ENCODE results near the gene ZNF473.
A peak's percentile ranks its signal among the peaks of the same experiment; 100 is the strongest.

The ZNF473 gene

DNA sequence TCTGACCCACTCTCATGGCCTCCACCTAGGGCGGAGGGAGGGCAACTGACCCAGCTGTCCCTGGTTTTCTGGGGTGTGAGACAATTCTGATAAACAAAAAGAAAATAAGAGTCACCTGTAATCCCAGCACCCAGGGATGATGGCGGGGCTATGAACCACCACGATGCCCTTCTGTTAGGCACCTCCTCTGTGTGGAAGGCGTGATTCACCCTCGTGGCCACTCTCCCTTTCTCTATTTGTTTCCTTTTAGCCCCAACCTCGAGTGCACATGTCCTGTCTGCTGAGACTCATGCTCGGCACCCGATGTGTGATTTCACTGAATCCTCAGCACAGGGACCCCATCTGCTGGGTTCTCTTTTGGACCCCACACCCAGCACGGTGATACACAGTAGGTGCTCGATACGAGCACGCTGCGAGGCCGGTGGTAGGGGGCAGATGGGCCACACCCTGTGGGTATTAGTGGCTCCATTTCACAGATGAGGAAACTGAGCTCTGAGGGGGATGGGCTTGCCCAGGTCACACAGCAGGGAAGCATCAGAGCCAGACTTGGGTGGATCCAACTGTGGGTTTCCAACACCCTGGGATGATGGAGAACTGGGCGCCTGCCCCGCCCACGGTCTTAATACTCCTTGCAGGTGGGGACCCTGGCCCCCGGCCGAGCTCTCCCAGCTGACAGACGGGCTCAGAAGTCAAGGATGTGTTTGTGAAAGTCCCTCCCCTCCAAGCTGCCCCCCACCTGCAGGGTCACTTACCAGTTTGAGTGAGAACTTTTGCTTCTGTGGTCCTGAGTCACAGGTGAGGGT, 25.6 kb upstream of the ZNF473 start:
- H3K4me3 ChIP-seq (ENCODE audit: low read depth, low read length), result no peak overlapping the region
- TF ChIP-seq POLR2A (IDR thresholded peaks at IDR 0.05; ENCODE audit: extremely low read depth, insufficient read length) (no peak), MYC (IDR thresholded peaks at IDR 0.05; ENCODE audit: low read depth, low read length) (no peak)
- TF ChIP-seq, protein P1, sequence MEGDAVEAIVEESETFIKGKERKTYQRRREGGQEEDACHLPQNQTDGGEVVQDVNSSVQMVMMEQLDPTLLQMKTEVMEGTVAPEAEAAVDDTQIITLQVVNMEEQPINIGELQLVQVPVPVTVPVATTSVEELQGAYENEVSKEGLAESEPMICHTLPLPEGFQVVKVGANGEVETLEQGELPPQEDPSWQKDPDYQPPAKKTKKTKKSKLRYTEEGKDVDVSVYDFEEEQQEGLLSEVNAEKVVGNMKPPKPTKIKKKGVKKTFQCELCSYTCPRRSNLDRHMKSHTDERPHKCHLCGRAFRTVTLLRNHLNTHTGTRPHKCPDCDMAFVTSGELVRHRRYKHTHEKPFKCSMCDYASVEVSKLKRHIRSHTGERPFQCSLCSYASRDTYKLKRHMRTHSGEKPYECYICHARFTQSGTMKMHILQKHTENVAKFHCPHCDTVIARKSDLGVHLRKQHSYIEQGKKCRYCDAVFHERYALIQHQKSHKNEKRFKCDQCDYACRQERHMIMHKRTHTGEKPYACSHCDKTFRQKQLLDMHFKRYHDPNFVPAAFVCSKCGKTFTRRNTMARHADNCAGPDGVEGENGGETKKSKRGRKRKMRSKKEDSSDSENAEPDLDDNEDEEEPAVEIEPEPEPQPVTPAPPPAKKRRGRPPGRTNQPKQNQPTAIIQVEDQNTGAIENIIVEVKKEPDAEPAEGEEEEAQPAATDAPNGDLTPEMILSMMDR (IDR thresholded peaks at IDR 0.05; ENCODE audit: low read depth, low read length), result no peak
- TF ChIP-seq, protein P2, sequence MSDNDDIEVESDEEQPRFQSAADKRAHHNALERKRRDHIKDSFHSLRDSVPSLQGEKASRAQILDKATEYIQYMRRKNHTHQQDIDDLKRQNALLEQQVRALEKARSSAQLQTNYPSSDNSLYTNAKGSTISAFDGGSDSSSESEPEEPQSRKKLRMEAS (IDR thresholded peaks at IDR 0.05; ENCODE audit: low read depth, low read length), result no peak
- DNase-seq (ENCODE audit: low read depth), result no peak

DNA sequence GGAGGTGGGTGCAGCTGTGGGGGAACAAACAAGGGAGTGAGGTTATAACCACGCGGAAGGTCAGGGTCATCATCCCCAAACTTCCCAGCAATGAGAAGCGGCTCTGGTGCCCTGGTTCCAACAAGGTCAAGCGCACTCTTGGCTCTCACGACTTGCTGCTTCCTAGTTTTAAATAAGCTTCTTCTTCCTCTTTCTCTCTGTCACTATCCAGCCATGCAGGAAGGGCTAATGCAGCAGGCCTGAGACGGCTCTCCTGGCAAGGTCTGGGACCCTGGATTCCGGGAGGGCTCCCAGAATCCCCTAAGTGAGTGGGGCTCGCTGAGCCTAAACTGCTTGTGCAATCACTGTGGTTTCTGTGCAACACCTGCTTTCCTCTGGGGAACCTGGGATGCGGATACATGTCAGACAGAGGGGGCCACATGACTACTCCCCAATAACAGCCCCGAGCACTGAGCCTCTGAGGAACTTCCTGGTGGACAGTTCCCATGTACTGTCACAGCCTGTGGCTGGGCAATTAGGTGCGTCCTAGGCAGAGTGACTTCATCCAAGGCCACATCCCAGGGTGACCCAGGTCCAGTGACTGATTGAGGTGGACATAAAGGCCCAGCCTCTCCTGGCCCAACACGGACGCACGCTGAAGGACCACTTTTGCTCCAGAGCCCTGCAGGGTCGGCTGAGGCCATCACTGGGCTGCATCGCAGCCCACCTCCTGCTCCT, 24.8 kb upstream of the ZNF473 start:
- H3K4me3 ChIP-seq (ENCODE audit: low read depth, low read length), result no peak overlapping the region
- peak; percentile 29 for DNase-seq (ENCODE audit: low read depth)
- TF ChIP-seq, protein P2 (IDR thresholded peaks at IDR 0.05; ENCODE audit: low read depth, low read length), result no peak
- TF ChIP-seq POLR2A (IDR thresholded peaks at IDR 0.05; ENCODE audit: extremely low read depth, insufficient read length) (no peak), MYC (IDR thresholded peaks at IDR 0.05; ENCODE audit: low read depth, low read length) (no peak)

DNA sequence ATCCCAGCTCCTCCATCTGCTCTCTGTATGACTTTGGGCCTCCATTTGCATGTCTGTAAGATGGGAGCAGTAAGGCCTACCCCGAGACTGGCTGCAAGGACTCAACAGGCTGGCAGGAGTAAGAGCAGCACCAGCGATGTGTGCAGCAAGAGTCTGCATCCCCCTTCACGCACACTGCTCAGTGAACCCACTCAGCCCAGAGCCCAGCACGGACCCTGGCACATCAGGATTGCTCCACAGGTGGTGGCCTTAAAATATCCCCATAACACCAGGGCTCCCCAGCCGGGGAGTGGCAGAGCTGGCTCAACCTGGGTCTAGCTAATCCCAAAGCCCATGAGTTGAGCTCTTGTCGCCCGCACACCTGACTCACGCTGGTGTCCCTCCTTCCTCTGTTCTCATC, 24.0 kb upstream of the ZNF473 start:
- TF ChIP-seq, protein P2 (IDR thresholded peaks at IDR 0.05; ENCODE audit: low read depth, low read length), result no peak
- TF ChIP-seq, protein P1 (IDR thresholded peaks at IDR 0.05; ENCODE audit: low read depth, low read length), result no peak
- TF ChIP-seq POLR2A (IDR thresholded peaks at IDR 0.05; ENCODE audit: extremely low read depth, insufficient read length) (no peak), MYC (IDR thresholded peaks at IDR 0.05; ENCODE audit: low read depth, low read length) (no peak)
- no peak overlapping the region for H3K4me3 ChIP-seq (ENCODE audit: low read depth, low read length)
- DNase-seq (ENCODE audit: low read depth), result no peak

DNA sequence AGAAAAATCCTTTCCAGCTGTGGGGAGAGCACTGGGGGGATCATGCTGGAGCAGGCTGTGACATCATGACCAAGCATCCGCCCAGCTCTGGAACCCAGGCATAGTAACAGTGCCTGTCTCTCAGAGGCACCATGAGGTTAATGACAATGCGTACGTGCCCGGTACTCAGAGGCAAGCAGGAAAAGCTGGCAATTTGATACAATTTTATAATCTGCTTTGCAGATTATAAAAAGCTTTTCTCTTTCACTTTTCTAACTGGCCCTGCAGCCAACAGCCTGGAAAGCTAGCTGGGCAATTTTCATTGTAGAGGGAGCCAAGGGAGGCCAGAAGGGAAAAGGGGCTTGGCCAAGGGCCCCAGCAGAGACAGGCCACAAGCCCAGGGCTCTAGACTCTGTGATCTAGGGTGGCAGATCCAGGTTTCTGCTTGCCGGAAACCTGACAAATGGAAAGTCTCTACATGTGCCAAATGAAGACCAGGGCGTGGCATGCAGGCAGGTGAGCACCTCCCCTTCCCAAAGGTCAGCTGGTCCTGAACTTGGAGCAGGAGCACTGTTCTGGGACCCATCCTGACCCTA, 23.3 kb upstream of the ZNF473 start:
- H3K4me3 ChIP-seq (ENCODE audit: low read depth, low read length), result no peak overlapping the region
- TF ChIP-seq, protein P2 (IDR thresholded peaks at IDR 0.05; ENCODE audit: low read depth, low read length), result no peak
- TF ChIP-seq POLR2A (IDR thresholded peaks at IDR 0.05; ENCODE audit: extremely low read depth, insufficient read length), result no peak
- TF ChIP-seq, protein P1 (IDR thresholded peaks at IDR 0.05; ENCODE audit: low read depth, low read length), result no peak
- TF ChIP-seq MYC (IDR thresholded peaks at IDR 0.05; ENCODE audit: low read depth, low read length), result no peak
- DNase-seq (ENCODE audit: low read depth), result no peak

DNA sequence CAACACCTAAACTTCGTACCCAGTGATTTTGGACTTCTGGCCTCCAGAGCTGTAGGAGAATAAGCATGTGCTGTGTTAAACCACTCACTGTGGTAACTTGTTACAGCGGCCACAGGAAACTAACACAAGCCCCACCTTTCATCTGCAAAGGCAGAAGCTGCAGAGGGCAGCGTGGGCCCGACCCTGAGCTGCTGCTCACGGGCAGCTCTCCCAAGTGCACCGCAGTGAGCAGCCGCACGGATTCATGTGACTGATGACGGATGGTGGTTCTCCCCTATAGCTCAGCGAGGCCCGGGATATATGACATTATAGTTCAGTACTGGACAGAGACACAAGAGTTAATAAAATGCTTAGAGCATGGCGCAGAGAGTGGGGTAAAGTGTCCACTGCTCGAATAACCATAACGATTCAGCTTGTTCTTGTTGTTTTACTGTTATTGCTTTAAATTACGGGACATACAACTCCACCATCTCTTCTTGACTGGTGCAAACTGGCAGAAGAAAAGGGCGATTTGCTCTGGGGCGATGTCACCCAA, 22.5 kb upstream of the ZNF473 start:
- peak; percentile 29 for DNase-seq (ENCODE audit: low read depth)
- no peak for TF ChIP-seq POLR2A (IDR thresholded peaks at IDR 0.05; ENCODE audit: extremely low read depth, insufficient read length)
- TF ChIP-seq, protein P1 (IDR thresholded peaks at IDR 0.05; ENCODE audit: low read depth, low read length), result no peak
- TF ChIP-seq MYC (IDR thresholded peaks at IDR 0.05; ENCODE audit: low read depth, low read length), result no peak
- TF ChIP-seq, protein P2 (IDR thresholded peaks at IDR 0.05; ENCODE audit: low read depth, low read length), result no peak
- H3K4me3 ChIP-seq (ENCODE audit: low read depth, low read length), result no peak overlapping the region

Data from NB4 (cell line).